Muscle of leg (tissue), 11 donors: Measurements from ENCODE around the gene DRD3. TPM values are rescaled to one million over a fixed set of nuclear protein-coding genes. Genes with fewer than 3 reads are reported as not detected.

Experiments
- DNase-seq: peaks from one replicate; pipeline ENCODE4 v3.0.0; 2013
- H3K27ac ChIP-seq: one replicate; pipeline ENCODE4 v1.5.1; 2013; ENCODE audit warnings: mild to moderate bottlenecking, low read length, control low read depth
- H3K27me3 ChIP-seq: one replicate; pipeline ENCODE4 v1.6.1; 2013; ENCODE audit warnings: low read length; ENCODE audit not compliant: control insufficient read depth, insufficient read depth
- H3K36me3 ChIP-seq: one replicate; pipeline ENCODE4 v1.6.1; 2013; ENCODE audit warnings: low read length; ENCODE audit not compliant: control insufficient read depth, insufficient read depth
- H3K4me1 ChIP-seq: one replicate; pipeline ENCODE4 v1.6.1; 2013; ENCODE audit warnings: low read length; ENCODE audit not compliant: control insufficient read depth, insufficient read depth
- H3K4me3 ChIP-seq: one replicate; pipeline ENCODE4 v1.5.1; 2013; ENCODE audit warnings: low read length, control low read depth
- H3K9me3 ChIP-seq: replicated peaks from 2 replicates; pipeline ENCODE4 v1.6.1; 2013; ENCODE audit warnings: low read depth, low read length; ENCODE audit not compliant: control insufficient read depth
- WGBS: methylation state at CpG from one replicate; pipeline ENCODE4 v1.1.5; 2013; ENCODE audit warnings: missing lambda C conversion rate; ENCODE audit not compliant: insufficient coverage; 5-methylcytosine and 5-hydroxymethylcytosine counted together
- polyA plus RNA-seq, 8 donors: library from polyadenylated mRNA; unstranded; fragments of 120-200 nt; gene quantifications; one replicate each; pipeline versions ENCODE4 v1.2.1 to v1.2.3, GENCODE V29; 2013; ENCODE audit warnings: inconsistent platforms in 1 of 8, low replicate concordance in 1 of 8; ENCODE audit not compliant: insufficient read length in 8 of 8, insufficient read depth in 1 of 8
- total RNA-seq: library from RNA; stranded (reverse); fragments of 120-200 nt; gene quantifications from one replicate; pipeline ENCODE4 v1.2.4, GENCODE V29; 2013

The DRD3 gene
- total and polyA plus RNA-seq, 9 donors = 0.10 TPM; not detected in 8

- no peaks in the 10 kb centered on the region for H3K36me3 ChIP-seq
- H3K27ac ChIP-seq = no peak overlapping the region
- H3K27me3 ChIP-seq = no peaks in the 10 kb centered on the region
- H3K9me3 ChIP-seq = no peaks in the 10 kb centered on the region
- no peak for DNase-seq
- WGBS = 92% methylated on average over 4 of the region's 5 CpGs
- H3K4me3 ChIP-seq = no peak overlapping the region
- H3K4me1 ChIP-seq = peaks cover 2% of the 10 kb centered on the region
Observed at GRCh38 chr3:114216186-114216970, 37.5 kb upstream of the DRD3 start.

GRCh38 chr3:114214542-114215341 is 35.9 kb upstream of the DRD3 start:
- no peaks in the 10 kb centered on the region for H3K27me3 ChIP-seq
- H3K27ac ChIP-seq = peak overlapping the region; percentile 43
- no peak overlapping the region for H3K4me3 ChIP-seq
- DNase-seq = no peak
- no peaks in the 10 kb centered on the region for H3K9me3 ChIP-seq
- H3K4me1 ChIP-seq = peaks cover 2% of the 10 kb centered on the region
- H3K36me3 ChIP-seq = no peaks in the 10 kb centered on the region
- WGBS = no CpG with 5 or more reads among the region's 6 CpGs

- Histone ChIP-seq H3K9me3 (no peaks in the 10 kb centered on the region), H3K27ac (peak overlapping the region; percentile 43), H3K27me3 (no peaks in the 10 kb centered on the region), H3K36me3 (no peaks in the 10 kb centered on the region), H3K4me1 (peaks cover 2% of the 10 kb centered on the region), H3K4me3 (no peak overlapping the region)
- peak; percentile 45 for DNase-seq
- WGBS = 25% methylated on average over 16 of the region's 19 CpGs
Observed at GRCh38 chr3:114213627-114214541, 35.0 kb upstream of the DRD3 start.

- Histone ChIP-seq H3K4me1 (peaks cover 2% of the 10 kb centered on the region), H3K27ac (no peak overlapping the region), H3K4me3 (no peak overlapping the region), H3K36me3 (no peaks in the 10 kb centered on the region), H3K9me3 (no peaks in the 10 kb centered on the region), H3K27me3 (no peaks in the 10 kb centered on the region)
- DNase-seq = peak; percentile 27
- no CpG with 5 or more reads among the region's 4 CpGs for WGBS
Observed at GRCh38 chr3:114213292-114213626, 34.4 kb upstream of the DRD3 start.

- Histone ChIP-seq H3K9me3 (no peaks in the 10 kb centered on the region), H3K36me3 (no peaks in the 10 kb centered on the region), H3K27ac (no peak overlapping the region), H3K27me3 (no peaks in the 10 kb centered on the region), H3K4me1 (peaks cover 2% of the 10 kb centered on the region), H3K4me3 (no peak overlapping the region)
- DNase-seq = no peak
- WGBS = 70% methylated on average over 2 of the region's 4 CpGs
Observed at GRCh38 chr3:114212646-114213045, 33.8 kb upstream of the DRD3 start.

- DNase-seq = no peak
- Histone ChIP-seq H3K36me3 (no peaks in the 10 kb centered on the region), H3K27ac (no peak overlapping the region), H3K9me3 (no peaks in the 10 kb centered on the region), H3K4me1 (no peaks in the 10 kb centered on the region), H3K4me3 (no peak overlapping the region), H3K27me3 (no peaks in the 10 kb centered on the region)
- 86% methylated on average over 1 of the region's 4 CpGs for WGBS
Observed at GRCh38 chr3:114207768-114208167, 28.9 kb upstream of the DRD3 start.

- no CpG with 5 or more reads among the region's 3 CpGs for WGBS
Observed at GRCh38 chr3:114206342-114206741, 27.5 kb upstream of the DRD3 start.

GRCh38 chr3:114205541-114205940 is 26.7 kb upstream of the DRD3 start:
- no peaks in the 10 kb centered on the region for H3K4me1 ChIP-seq
- no peak for DNase-seq
- no peaks in the 10 kb centered on the region for H3K9me3 ChIP-seq
- no peak overlapping the region for H3K4me3 ChIP-seq
- no peak overlapping the region for H3K27ac ChIP-seq
- no peaks in the 10 kb centered on the region for H3K36me3 ChIP-seq
- no peaks in the 10 kb centered on the region for H3K27me3 ChIP-seq
- no CpG with 5 or more reads among the region's 2 CpGs for WGBS

More at GRCh38 chr3:114206342-114206741, 27.5 kb upstream of the DRD3 start:
- Histone ChIP-seq H3K4me3 (no peak overlapping the region), H3K27me3 (no peaks in the 10 kb centered on the region), H3K4me1 (no peaks in the 10 kb centered on the region), H3K36me3 (no peaks in the 10 kb centered on the region), H3K27ac (no peak overlapping the region), H3K9me3 (no peaks in the 10 kb centered on the region)
- DNase-seq = no peak

GRCh38 chr3:114194750-114195149 is 15.9 kb upstream of the DRD3 start:
- Histone ChIP-seq H3K4me3 (no peak overlapping the region), H3K27me3 (no peaks in the 10 kb centered on the region), H3K27ac (no peak overlapping the region), H3K4me1 (no peaks in the 10 kb centered on the region), H3K9me3 (no peaks in the 10 kb centered on the region), H3K36me3 (no peaks in the 10 kb centered on the region)
- no peak for DNase-seq
- WGBS = 80% methylated on average over 1 of the region's 1 CpG

- Histone ChIP-seq H3K36me3 (no peaks in the 10 kb centered on the region), H3K4me1 (no peaks in the 10 kb centered on the region), H3K27me3 (no peaks in the 10 kb centered on the region), H3K27ac (no peak overlapping the region), H3K9me3 (no peaks in the 10 kb centered on the region), H3K4me3 (no peak overlapping the region)
- no peak for DNase-seq
Observed at GRCh38 chr3:114192136-114192535, 13.3 kb upstream of the DRD3 start.
